ENCODE measurements around the gene JMJD4.

DNA sequence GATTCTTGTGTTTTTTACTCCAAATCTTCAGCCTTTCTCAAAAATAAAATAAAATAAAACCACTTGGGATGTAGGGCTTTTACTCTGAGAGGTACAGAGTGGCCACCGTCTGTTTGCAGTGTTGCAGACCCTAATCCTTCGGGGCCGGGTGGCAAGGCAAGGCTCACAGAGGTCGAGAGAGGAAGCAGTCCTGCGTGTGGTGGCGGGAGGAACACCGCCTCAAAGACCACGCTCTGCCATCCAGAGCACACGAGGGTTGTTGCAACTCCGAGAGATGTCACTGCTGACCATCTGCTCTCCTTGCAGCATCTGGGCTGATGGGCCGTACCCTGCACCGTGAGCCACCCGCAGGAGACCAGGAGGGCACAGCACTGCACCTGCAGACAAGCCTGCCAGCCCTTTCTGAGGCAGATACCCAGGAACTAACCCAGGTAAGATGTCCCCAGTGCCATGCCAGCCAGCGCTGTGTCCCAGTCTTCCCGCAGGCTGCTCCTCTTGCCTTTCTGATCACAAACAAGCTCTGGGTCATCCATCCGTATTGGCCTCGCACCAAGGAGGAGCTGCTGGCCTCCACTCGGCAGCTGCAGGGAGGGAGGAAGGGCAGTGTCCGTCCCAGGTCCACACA, 31.7 kb upstream of the JMJD4 start:
- TF ChIP-seq, protein P1, sequence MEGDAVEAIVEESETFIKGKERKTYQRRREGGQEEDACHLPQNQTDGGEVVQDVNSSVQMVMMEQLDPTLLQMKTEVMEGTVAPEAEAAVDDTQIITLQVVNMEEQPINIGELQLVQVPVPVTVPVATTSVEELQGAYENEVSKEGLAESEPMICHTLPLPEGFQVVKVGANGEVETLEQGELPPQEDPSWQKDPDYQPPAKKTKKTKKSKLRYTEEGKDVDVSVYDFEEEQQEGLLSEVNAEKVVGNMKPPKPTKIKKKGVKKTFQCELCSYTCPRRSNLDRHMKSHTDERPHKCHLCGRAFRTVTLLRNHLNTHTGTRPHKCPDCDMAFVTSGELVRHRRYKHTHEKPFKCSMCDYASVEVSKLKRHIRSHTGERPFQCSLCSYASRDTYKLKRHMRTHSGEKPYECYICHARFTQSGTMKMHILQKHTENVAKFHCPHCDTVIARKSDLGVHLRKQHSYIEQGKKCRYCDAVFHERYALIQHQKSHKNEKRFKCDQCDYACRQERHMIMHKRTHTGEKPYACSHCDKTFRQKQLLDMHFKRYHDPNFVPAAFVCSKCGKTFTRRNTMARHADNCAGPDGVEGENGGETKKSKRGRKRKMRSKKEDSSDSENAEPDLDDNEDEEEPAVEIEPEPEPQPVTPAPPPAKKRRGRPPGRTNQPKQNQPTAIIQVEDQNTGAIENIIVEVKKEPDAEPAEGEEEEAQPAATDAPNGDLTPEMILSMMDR (IDR thresholded peaks at IDR 0.05): no peak
- no peak for TF ChIP-seq POLR2A (IDR thresholded peaks at IDR 0.05)

Measured in adrenal gland (tissue), 5 donors.